Stimulated activated CD4-positive, alpha-beta T cell treated with anti-CD3 and anti-CD28 coated beads, Interleukin-1b, Interleukin-23, amount 100 ng/mL, for 24 hours (primary cell): Measurements from ENCODE around the gene CLCNKB.
"Not testable (repeated sequence)": the region's sequence is repeated elsewhere in the genome, so short reads cannot be mapped to it uniquely, and the experiment has no call there.

Experiments
- DNase-seq, 4 experiments: peaks; one replicate each; pipeline ENCODE4 v3.0.0-alpha.2; 2020; ENCODE audit warnings: low read depth in 4 of 4, low spot score in 1 of 4

CLCNKB gene

GRCh38 chr1:16043521-16043920 lies at the start of gene CLCNKB:
TSS of gene CLCNKB (plus strand) at chr1:16043782. CDS start at chr1:16044493, 711 bp downstream.
- no peak for DNase-seq

DNA sequence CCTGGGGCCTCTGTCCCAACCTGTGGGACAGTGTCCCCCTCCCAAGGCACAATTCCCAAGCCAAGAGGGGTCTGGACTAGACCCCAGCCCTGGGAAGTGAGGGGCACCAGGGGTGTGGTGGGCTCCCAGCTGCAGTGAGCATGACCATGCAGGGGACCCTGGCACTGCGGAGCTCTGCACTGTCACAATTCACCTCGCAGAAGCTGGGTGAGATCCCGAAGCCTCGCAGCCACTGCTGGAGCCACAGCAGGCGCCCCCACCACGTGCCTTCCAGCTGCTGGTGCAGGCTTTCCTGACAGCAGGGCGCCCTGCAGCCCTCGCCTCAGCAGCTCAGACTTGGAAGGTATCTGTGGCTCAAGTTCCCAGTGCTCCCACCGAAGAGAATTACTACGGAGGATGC lies 49.5 kb upstream of the CLCNKB start:
- no peak for DNase-seq

- DNase-seq, result peak in 2 of 4 experiments; percentile 16 to 31
Measured at GRCh38 chr1:15994590-15995351, 48.8 kb upstream of the CLCNKB start.

DNA sequence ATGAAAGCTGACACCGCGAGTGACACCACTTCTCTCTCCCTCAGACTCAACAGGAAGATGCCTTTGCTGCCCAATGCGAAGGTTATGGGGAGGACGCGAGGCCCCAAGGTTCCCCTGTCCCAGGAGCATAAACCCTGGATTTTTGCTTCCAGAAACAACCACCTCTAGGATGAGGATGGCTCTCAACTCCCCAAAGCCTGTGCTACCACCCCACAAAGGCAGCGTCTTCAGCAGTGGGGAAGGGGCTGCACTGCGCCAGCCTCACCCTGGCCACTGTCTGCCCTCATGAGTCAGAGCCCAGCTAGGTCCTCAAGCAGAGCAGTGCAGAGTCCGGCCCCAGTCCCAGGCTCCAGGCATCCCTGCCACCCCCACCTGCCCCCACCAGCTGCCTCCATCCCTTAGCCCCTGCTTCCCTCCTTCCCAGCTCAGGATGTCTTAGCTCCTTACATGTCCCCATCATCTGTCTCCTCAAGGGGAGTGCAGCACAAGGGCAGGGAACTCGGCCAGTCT lies 46.5 kb upstream of the CLCNKB start:
- no peak for DNase-seq

DNA sequence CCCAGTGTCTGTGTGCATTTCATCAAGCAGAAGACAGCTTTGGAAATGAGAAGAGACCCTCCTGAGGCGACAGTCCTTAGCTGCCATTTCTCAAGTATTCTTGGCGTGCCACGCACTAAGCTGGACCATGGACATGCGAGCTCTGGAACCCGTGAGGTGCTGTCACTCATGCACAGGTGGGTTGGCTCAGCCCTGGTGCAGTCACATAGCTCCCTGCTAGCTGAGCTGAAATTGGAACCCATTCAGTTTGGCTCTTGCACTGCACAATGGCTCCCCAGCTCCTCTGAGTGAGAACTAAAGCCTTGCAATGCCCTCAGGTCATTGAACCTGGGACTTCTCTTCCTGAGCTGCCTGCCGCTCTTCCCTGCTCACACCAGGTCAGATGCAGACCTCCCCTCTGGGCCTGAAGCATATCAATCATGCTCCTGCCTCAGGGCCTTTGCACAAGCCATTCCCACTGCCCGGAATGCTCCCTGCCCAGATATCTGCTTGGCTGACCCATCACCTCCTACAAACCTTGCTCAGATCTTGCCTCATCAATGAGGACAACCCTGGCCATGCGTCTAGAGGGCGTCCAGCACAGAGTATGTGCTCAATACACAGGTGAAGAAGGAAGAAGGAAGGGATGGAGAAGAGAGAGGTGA lies 45.8 kb upstream of the CLCNKB start:
- no peak for DNase-seq

DNA sequence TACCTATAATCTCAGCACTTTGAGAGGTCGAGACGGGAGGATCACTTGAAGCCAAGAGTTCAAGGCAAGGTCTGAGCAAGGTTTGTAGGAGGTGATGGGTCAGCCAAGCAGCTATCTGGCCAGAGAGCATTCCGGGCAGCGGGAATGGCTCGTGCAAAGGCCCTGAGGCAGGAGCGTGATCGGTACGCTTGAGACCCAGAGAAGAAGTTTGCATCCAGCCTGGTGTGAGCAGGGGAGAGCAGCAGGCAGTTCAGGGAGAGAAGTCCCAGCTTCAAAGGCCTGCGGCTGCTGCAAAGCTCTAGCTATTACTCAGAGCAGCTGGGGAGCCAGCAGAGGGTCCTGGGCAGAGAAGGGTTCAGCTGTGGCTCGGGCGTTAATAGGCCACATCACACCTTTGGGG lies 44.7 kb upstream of the CLCNKB start:
- DNase-seq, result no peak

GRCh38 chr1:16001274-16001673 lies 42.3 kb upstream of the CLCNKB start:
- not testable (repeated sequence) for DNase-seq

- DNase-seq, result no peak
Measured at GRCh38 chr1:16005597-16005996, 38.0 kb upstream of the CLCNKB start.

DNA sequence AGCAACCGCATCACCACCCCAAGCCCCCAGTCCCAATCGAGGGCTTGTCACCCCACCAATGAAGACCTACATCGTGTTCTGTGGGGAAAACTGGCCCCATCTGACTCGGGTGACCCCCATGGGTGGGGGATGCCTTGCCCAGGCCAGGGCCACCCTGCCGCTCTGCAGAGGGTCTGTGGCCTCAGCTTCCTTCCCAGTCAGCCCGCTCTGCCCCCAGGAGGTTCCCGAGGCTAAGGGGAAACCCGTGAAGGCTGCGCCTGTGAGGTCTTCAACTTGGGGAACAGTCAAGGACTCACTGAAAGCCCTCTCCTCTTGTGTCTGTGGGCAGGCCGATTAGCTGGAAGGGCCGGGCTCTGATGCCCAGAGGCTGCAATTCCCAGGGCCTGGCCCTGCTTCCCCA lies 37.6 kb upstream of the CLCNKB start:
- no peak for DNase-seq

DNA sequence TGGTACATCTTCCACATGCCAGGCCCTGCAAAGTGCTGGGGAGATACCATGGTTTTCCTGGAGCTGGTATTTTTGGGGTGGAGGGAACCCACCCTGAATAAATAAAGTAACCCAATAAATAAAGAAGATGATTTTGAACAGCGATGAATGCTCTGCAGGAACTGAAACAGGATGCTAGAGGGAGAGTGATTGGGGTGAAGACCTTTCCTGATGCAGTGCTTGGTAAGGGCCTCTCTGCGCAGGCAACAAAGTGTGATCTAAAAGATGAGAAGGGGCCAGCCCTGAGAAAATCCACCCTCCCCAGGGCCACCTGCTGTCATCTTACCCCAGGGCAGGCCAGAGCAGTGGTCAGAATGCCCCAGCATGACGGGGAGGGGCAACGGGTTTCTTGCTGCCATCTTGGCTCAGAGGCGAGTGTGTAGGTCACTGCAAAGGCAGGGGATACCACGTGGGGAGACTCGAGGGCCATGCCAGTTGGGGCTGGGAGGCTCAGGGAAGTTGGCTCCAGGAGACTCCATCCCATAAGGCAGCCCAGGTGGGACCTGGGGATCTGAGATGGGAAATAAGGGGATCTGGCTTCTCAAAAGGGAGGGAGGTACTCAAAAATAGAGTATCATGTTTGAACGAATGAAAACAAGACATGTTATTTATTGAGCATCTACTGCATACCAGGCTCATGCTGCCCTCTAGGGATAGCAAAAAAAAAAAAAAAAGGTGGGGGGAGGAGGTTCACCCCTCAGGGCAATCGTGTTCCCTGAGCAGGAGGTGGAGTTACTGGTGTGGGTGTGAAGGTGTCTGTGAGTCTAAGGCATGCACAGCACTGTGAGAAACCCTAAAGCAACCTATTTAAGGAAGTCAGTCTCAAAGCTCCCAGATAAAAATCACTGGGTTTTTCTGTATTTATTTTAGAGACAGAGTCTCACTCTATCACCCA lies 36.8 kb upstream of the CLCNKB start:
- no peak for DNase-seq

DNA sequence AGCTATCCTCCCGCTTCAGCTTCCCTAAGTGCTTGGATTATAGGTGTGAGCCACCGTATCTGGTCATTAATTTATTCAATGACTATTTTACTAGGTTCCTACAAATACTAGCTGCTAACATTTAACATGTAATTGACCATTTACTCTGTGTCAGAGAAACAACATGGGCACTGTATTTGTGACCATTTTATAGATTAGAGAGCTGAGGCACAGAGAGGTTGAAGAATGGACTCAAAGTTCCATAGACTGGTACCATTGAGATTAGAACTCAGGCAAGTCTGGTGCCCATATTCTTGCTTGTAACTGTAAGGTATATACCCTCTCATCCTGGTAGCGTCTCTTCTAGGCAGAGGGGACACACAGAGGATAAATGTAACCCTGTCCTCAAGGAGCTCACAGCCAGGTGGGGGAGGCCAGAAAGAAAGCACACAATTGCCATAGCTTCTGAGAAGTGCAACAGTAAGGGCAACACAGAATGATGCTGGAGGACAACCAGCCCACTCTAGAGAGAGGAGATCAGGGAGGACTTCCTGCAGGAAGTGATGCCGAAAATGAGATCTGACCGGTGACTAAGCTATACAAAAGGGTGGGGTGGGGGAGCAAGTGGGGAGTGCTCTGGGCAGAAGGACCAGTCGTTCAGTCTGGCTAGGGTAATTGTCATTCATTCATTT lies 35.8 kb upstream of the CLCNKB start:
- DNase-seq, result no peak

- peak; percentile 55 to 65 (median 62) for DNase-seq
Measured at GRCh38 chr1:16009030-16009460, 34.5 kb upstream of the CLCNKB start.

- DNase-seq, result no peak
Measured at GRCh38 chr1:16009678-16010077, 33.9 kb upstream of the CLCNKB start.

- DNase-seq, result no peak
Measured at GRCh38 chr1:16010837-16011236, 32.7 kb upstream of the CLCNKB start.

GRCh38 chr1:16011936-16012589 lies 31.5 kb upstream of the CLCNKB start:
- no peak for DNase-seq

GRCh38 chr1:16012590-16013219 lies 30.9 kb upstream of the CLCNKB start:
- peak in 1 of 4 experiments; percentile 23 for DNase-seq

DNA sequence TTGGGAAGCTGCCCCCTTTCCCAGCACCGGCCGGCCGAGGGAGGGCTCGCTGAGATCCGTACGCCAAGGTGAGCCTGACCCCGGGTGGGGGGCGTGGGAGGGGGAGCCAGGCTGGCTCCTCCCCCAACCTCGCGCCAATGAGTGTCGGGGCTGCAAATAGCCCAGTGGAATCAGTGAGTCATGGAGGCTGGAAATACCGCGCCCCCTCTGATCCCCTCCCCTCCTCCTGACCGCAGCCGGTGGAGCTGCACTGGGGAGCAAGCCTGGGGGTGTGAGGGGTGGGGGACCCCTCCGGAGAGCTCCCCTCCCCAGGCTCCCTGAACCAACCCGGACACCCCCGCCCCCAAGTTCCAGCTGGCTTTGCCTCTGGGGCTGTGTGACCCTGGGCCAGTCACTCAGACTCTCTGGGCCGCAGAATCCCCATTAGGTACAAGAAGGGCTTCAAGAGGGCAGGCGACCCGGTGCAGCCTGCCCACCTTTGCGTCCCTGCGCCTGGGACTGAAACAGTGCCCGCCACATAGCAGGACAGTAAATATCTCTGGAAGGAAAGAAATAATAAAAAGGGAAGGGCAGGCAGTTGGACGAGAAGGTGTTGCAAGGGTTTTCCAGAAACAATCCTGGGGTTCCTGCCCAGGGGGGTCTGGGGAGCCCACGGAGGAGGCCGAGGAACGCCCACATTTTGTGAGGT lies 30.2 kb upstream of the CLCNKB start:
- DNase-seq, result peak in 3 of 4 experiments; percentile 9 to 42 (median 33)

DNA sequence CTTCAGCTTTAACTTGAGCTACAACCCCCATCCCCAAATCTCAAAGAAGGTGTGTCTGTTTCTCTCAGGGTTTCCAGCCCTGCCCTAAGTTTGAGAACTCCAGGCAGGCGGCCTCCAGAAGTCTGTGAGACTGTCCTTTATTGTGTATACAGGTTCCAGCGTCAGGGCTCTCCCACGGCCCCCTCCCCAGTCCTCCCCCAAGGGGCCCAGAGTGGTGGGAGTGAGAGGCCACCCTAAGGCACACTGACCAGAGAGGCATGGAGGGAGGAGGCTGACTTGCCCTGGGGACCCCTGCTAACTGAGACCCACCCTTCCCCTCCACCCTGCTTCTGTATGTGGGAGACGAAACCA lies 29.7 kb upstream of the CLCNKB start:
- DNase-seq, result no peak
